Measurements from ENCODE around the gene MTFR1L.

MTFR1L gene

DNA sequence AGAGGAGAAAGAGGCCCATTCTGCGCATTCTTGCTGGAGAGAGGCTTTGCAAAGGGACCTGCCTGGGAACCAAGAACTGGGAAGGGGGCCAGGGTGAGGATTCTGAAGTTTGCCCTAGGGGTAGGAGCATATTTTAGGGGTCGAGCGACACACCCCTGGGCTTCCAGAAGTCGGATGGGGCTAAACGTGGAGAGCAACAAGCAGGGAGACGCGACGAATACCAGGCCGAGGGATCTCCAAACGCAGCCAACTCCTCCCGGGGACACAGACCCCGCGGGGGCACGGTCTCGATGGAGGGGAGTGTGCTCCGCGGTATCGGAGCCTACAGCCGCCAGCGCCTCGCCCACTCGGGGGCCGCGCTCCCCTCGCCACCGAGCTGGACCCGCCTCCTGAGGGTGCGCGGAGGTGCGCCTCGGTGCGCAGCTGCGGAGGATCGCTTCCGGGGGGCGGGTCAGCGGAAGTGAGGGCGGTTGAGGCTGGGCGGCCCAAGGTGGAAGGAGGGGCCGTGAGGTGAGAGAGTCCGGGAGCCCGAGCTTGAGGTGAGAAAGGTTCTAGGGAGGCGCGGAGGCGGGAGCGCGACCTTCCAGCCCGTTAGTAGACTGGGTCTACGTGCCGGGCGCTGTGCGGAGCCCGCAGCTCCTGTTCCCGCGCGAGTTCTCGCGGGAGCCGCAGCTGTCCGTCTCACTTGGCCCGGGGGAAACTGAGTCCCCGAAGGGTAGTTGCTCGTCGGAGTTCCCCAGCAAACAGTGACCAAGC lies at the start of gene MTFR1L:
TSS of gene MTFR1L (plus strand) at position 464 of the 756 bp plus-strand sequence. CDS start 3,151 bp downstream, outside the sequence.
- DNase-seq (ENCODE audit: low read depth, low spot score), result peak; percentile 81

DNA sequence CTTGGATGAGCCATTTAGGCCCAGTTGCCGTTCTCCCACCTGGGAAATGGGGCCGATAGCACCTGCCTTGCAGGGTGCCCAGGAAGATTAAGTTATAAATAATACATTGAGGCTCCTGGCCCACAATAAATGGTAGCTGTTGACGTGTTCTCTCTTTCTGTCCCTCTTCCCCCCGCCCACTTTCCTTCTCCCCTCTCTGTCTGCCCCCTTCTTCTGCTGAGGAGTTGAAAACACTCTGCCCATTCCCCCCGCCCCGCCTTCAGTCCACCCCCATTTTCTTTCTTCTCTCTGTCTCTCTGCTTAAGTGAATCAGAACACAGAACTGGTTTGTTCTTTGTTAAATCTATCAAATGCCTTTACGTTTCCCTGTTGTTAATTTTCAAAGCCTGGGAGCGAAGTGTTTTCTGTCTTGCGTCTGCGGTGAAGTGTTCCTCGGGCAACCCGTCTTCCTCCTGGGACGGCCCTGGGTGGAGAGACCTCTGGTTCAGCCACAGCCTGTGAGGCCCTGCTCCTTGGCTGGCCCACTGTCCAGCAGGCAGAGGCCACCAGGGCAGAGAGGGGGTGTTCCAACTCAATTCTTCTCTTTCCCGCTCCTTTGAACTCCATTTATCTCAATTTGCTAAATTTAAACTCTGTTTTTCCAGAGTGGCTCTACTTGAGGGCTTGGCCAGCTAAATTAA lies 49.1 kb upstream of the MTFR1L start:
- no peak for DNase-seq (ENCODE audit: low read depth, low spot score)

GRCh38 chr1:25771221-25772114 lies 48.3 kb upstream of the MTFR1L start:
- no peak for DNase-seq (ENCODE audit: low read depth, low spot score)

GRCh38 chr1:25772164-25772563 lies 47.6 kb upstream of the MTFR1L start:
- no peak for DNase-seq (ENCODE audit: low read depth, low spot score)

GRCh38 chr1:25772692-25773245 lies 47.0 kb upstream of the MTFR1L start:
- DNase-seq (ENCODE audit: low read depth, low spot score), result no peak

DNA sequence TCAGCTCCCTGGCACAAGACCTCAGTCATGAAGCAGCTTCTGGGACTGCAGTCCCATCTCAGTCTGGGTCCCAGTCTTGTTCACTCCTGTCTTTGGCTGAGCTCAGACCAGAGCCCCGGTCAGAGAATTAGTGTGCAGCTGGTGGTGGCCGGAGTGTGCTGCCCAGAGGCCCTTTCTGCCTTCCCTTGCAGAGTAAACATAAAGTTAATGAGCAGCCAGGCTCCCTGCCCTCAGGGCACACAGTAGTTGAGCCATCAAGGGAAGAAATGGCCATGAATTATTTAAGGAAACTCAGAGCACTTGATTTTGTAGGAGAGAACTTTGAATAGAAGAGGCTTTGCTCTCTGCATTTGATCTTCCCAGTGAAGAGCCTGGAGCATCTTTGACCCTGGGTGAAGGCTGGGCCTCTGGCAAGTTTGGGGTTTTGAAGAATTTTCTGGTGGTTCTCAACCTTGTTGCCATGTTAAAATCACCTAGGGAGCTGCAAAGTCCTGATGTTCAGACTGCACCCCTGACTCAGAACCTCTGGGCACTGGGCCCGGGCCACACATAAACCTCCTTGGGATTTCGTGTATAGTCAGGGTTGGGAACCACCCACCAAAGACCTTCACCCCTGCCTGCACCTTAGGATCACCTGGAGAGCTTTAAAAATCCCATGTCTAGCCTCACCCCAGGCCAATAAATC lies 46.2 kb upstream of the MTFR1L start:
- DNase-seq (ENCODE audit: low read depth, low spot score), result no peak

DNA sequence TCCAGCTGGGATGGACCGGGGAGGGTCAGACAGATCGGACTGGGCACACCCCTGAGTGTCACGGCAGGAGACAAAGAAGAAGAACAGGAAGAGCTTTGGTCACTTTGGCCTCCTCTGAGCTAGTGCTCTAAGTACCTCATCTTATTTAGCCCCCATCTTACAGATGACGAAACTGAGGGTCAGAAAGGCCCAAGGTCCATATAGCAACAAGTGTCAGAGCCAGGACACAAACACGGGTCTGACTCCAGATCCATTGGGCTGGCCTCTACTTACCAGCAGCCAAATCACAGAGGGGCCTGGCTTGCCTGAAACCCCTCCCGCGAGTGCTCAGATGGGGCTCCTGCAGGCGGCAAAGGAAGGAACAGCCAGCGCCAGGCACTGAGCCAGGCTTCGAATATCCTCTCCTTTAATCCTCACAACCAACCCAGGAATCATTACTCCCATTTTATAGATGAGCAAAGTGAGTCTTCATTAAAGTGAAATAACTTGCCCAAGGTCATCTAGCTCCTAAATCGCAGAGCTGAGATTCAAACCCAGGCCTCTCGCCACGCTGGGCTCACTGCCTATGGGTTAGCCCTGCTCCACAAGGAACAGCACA lies 45.4 kb upstream of the MTFR1L start:
- DNase-seq (ENCODE audit: low read depth, low spot score), result no peak

DNA sequence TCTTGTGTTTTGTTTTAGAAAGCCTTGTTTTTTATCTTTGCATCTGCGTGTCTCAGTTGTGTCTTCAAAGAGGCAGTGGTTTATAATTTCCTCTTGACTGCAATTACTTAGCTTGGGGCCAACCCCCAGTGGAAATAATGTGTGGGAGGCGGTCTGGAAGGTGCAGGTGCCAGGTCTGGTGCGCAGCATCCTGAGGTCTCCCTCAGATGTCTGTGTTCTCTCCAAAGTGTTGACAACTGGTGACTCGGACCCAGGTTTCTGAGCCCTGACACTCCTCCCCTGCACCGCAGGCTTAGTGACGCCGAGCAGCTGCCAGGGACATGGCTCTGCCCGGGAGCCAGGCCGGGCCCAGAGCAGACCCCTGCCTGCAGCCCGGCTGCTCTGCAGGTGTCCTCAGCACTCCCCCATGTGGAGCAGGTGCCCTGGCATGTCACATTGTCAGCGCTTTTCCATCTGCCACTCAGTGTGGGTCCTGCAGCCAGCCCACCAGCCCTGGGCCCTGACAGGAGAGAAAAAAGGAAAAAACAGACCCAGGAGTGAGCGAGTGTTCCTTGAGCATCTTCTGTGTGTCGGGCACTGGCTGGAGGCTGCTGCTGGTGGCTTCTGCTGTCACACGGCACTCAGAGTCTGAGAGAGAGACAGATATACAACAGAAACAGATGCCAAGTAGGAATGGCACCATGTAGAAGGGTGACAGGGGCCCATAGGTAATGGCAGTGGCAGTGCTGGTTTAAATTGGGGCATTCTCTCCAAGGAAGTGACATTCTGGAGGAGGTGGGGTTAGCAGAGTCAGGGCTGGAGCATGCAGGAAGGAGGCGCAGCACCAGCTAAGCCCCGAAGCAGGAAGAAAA lies 44.6 kb upstream of the MTFR1L start:
- DNase-seq (ENCODE audit: low read depth, low spot score), result peak; percentile 81

- no peak for DNase-seq (ENCODE audit: low read depth, low spot score)
Observed at GRCh38 chr1:25779388-25779787, 40.4 kb upstream of the MTFR1L start.

DNA sequence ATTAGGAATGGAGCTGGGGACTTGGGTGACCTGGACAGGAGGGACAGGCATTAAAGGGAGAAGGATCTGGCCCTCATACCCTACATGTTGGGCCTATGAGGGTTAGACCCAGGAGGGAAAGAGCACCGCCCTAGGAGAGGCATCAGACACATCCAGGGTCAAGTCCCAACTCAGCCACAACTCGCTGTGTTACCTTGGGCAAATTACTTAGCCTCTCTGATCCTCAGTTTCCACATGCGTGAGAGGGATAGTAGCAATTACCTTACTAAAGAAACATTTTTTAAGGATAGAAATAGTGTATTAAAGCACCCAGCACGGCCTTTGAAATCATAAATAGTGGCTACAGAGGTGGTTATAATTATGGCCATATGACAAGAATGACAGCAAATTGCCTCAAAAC lies 39.9 kb upstream of the MTFR1L start:
- DNase-seq (ENCODE audit: low read depth, low spot score), result no peak

GRCh38 chr1:25780318-25781129 lies 39.2 kb upstream of the MTFR1L start:
- no peak for DNase-seq (ENCODE audit: low read depth, low spot score)

GRCh38 chr1:25781130-25781433 lies 38.7 kb upstream of the MTFR1L start:
- DNase-seq (ENCODE audit: low read depth, low spot score), result no peak

DNA sequence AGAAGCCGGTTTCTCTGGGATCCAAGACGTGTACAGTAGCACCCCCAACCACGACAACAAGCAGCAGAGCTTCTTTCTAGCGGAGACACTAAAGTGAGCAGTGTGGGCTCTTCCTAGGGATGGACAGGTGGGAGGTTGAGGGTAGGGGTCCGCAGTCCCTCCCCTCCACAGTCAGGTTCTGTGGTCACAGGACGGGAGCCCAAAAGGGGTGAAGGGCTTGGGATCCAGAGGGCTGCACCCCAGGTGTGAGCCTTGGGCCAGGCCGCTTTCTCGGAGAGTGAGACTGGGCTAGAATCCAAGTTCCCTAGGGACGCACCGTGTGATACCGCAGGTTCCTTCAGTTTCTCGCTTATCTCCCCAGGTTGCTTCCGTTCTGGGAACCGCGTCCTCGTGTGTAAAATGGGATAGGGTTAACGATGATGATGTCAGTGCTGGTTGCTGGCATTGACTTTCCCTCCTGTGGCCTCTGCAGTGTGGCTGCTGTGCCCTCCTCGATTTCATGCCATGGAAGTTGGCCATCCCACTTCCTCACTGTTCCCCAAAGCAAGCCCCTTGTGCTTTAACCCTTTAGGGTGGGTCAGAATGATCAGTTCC lies 37.0 kb upstream of the MTFR1L start:
- DNase-seq (ENCODE audit: low read depth, low spot score), result no peak

- DNase-seq (ENCODE audit: low read depth, low spot score), result no peak
Observed at GRCh38 chr1:25784575-25785051, 35.1 kb upstream of the MTFR1L start.

DNA sequence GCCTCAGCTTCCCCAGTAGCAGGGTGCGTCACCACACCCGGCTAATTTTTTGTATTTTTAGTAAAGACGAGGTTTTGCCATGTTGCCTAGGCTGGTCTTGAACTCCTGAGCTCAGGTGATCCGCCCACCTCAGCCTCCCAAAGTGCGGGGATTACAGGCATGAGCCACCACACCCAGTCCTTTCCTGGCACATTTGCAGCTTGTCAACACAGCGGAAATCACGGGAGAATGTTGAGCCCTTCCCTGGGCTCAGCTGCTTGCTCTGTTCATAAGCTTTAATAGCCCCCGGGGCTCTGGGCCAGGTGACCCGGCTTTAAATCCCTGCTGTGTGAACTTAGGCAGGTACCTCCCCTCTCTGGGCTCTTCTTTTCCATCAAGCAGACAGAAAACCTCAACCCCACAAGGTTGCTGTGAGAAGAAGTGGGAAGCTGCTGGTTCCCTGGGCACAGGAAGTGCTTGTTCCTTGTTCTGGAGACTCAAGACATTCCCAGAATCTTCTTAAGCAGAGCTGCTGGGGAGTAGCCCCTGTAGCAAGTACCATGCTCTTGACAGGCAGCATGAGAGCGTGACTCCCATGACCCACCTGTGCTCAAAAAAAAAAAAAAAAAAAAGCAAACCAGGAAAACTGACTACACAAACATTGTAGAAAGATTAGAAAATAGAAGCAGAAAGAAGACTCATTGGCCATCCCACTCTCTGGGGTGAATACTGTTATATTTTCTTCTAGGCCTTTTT lies 34.3 kb upstream of the MTFR1L start:
- no peak for DNase-seq (ENCODE audit: low read depth, low spot score)

DNA sequence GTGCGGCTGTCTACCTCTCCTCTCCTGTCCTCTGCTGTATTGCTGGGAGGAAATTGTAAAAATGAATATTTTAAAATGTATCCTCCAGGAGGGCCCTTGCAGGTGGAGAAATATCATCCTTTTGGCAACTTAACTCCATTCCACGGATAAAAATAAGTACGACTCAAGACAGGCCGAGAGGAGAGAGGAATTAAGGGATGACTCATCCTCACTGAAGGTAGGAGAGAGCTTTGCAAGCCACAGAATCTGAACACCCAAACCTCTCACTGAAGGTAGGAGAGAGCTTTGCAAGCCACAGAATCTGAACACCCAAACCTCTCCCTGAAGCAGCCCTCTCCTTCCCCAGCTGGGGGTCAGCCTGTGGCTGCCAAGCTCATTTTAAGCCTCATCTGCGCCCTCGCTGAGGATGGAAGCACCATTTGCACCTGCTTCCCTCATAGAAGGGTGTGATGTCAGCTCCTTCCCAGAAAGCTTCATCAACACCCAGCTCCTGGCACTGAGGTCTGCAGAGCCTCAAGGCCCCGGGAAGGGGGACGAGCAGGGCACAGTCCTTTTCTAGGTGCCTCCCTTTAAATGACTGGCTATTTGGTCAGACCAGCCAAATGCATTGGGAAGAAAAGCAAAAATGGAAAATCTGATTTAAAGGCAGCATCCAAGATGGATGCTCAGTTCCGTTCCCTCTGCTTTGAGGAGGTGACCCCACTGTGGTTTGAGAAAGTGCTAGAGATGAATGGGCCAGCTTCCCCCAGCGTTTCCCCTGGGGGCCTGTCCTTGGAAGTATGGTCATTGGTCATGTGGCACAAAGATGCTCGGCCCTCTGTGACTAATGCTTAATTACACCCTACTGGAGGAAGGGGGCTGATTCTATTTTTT lies 32.6 kb upstream of the MTFR1L start:
- DNase-seq (ENCODE audit: low read depth, low spot score), result no peak

DNA sequence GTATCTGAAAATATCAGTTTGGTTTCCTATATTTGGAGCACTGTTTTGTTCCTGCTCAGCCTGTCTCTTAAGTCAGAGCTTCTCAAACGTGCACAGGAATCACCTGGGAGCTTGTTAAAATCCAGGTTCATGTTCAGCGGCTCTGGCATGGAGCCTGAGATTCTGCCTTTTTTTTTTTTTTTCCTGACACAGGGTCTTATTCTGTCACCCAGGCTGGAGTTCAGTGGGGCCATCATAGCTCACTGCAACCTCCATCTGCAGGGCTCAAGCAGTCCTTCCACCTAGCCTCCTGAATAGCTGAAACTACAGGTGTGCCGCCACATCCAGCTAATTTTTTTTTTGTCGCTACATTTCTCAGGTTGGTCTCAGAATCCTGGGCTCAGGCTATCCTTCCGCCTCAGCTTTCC lies 32.0 kb upstream of the MTFR1L start:
- DNase-seq (ENCODE audit: low read depth, low spot score), result no peak

All from activated naive CD8-positive, alpha-beta T cell treated with anti-CD3 and anti-CD28 coated beads, Interleukin-2, amount 50 U/mL, for 16 hours (primary cell).